ENCODE measurements around the gene ERVV-1.
"Not testable (repeated sequence)": the region's sequence is repeated elsewhere in the genome, so short reads cannot be mapped to it uniquely, and the experiment has no call there.

Gene ERVV-1

GRCh38 chr19:53013621-53014020, at the start of gene ERVV-1:
Gene ERVV-1 (plus strand): TSS chr19:53013921. CDS start chr19:53014091, 170 bp downstream.
- Mint-ChIP-seq H3K27ac (no peak within 1 kb of the TSS), H3K9me3 (peaks cover 4% of the 10 kb centered on the region)
- no peak for DNase-seq (ENCODE audit: low spot score in 2 of 2)

GRCh38 chr19:52967772-52968171, 45.9 kb upstream of the ERVV-1 start:
- Mint-ChIP-seq H3K9me3 (peaks cover 6% of the 10 kb centered on the region), H3K36me3 (peaks cover 12% of the 10 kb centered on the region), H3K27ac (no peak overlapping the region), H3K27me3 (peaks cover 4% of the 10 kb centered on the region), H3K4me3 (no peak overlapping the region), H3K4me1 (peaks cover 5% of the 10 kb centered on the region)
- ATAC-seq (ENCODE audit: low read depth) = no peak
- no peak for DNase-seq (ENCODE audit: low spot score in 2 of 2)

More at GRCh38 chr19:53013621-53014020, at the start of gene ERVV-1:
- ATAC-seq (ENCODE audit: low read depth) = no peak
- Mint-ChIP-seq H3K4me3 (no peak within 1 kb of the TSS), H3K4me1 (no peaks in the 10 kb centered on the region), H3K36me3 (peaks cover 2% of the 10 kb centered on the region), H3K27me3 (peaks cover 2% of the 10 kb centered on the region)

GRCh38 chr19:52981329-52981728, 32.4 kb upstream of the ERVV-1 start:
- Mint-ChIP-seq H3K4me3 (no peak overlapping the region), H3K27me3 (peaks cover 3% of the 10 kb centered on the region), H3K36me3 (peaks cover 3% of the 10 kb centered on the region), H3K4me1 (no peaks in the 10 kb centered on the region), H3K27ac (no peak overlapping the region), H3K9me3 (peaks cover 7% of the 10 kb centered on the region)
- ATAC-seq (ENCODE audit: low read depth) (no peak), DNase-seq (ENCODE audit: low spot score in 2 of 2) (no peak)

- ATAC-seq (ENCODE audit: low read depth); H3K27me3 Mint-ChIP-seq: not testable (repeated sequence)
Measured at GRCh38 chr19:52983167-52983566, 30.6 kb upstream of the ERVV-1 start.

GRCh38 chr19:52987221-52987620, 26.5 kb upstream of the ERVV-1 start:
- no peak overlapping the region for H3K4me3 Mint-ChIP-seq
- no peak for DNase-seq (ENCODE audit: low spot score in 2 of 2)
- H3K9me3 Mint-ChIP-seq = peaks cover 22% of the 10 kb centered on the region
- no peak overlapping the region for H3K27ac Mint-ChIP-seq
- ATAC-seq (ENCODE audit: low read depth) = no peak
- peaks cover 4% of the 10 kb centered on the region for H3K27me3 Mint-ChIP-seq
- H3K36me3 Mint-ChIP-seq = peaks cover 15% of the 10 kb centered on the region
- peaks cover under 1% of the 10 kb centered on the region for H3K4me1 Mint-ChIP-seq

More at GRCh38 chr19:52983167-52983566, 30.6 kb upstream of the ERVV-1 start:
- H3K9me3 Mint-ChIP-seq = peaks cover 19% of the 10 kb centered on the region
- not testable (repeated sequence) for H3K4me3 Mint-ChIP-seq; H3K27ac Mint-ChIP-seq; H3K4me1 Mint-ChIP-seq; DNase-seq (ENCODE audit: low spot score in 2 of 2); H3K36me3 Mint-ChIP-seq

- H3K36me3 Mint-ChIP-seq = peaks cover 19% of the 10 kb centered on the region
- peaks cover 26% of the 10 kb centered on the region for H3K9me3 Mint-ChIP-seq
- ATAC-seq (ENCODE audit: low read depth) = no peak
- no peak overlapping the region for H3K27ac Mint-ChIP-seq
- H3K27me3 Mint-ChIP-seq = peaks cover 8% of the 10 kb centered on the region
- no peak overlapping the region for H3K4me3 Mint-ChIP-seq
- peaks cover 5% of the 10 kb centered on the region for H3K4me1 Mint-ChIP-seq
- DNase-seq (ENCODE audit: low spot score in 2 of 2) = no peak
Measured at GRCh38 chr19:52988506-52988905, 25.2 kb upstream of the ERVV-1 start.

GRCh38 chr19:52990759-52991418, 22.8 kb upstream of the ERVV-1 start:
- H3K27me3 Mint-ChIP-seq = peaks cover 8% of the 10 kb centered on the region
- peaks cover 15% of the 10 kb centered on the region for H3K36me3 Mint-ChIP-seq
- H3K4me3 Mint-ChIP-seq = no peak overlapping the region
- DNase-seq (ENCODE audit: low spot score in 2 of 2) = no peak
- H3K9me3 Mint-ChIP-seq = peaks cover 24% of the 10 kb centered on the region
- no peak overlapping the region for H3K27ac Mint-ChIP-seq
- no peak for ATAC-seq (ENCODE audit: low read depth)
- H3K4me1 Mint-ChIP-seq = peaks cover 5% of the 10 kb centered on the region

GRCh38 chr19:52991484-52991883, 22.2 kb upstream of the ERVV-1 start:
- H3K4me3 Mint-ChIP-seq = no peak overlapping the region
- no peak overlapping the region for H3K27ac Mint-ChIP-seq
- peaks cover 15% of the 10 kb centered on the region for H3K36me3 Mint-ChIP-seq
- ATAC-seq (ENCODE audit: low read depth) (no peak), DNase-seq (ENCODE audit: low spot score in 2 of 2) (no peak)
- H3K27me3 Mint-ChIP-seq = peaks cover 8% of the 10 kb centered on the region
- H3K9me3 Mint-ChIP-seq = peaks cover 20% of the 10 kb centered on the region
- H3K4me1 Mint-ChIP-seq = peaks cover 5% of the 10 kb centered on the region

- Mint-ChIP-seq H3K4me1 (peaks cover 5% of the 10 kb centered on the region), H3K4me3 (peak overlapping the region; percentile 54), H3K27ac (no peak overlapping the region), H3K27me3 (peaks cover 8% of the 10 kb centered on the region), H3K9me3 (peaks cover 12% of the 10 kb centered on the region), H3K36me3 (peaks cover 9% of the 10 kb centered on the region)
- ATAC-seq (ENCODE audit: low read depth) (no peak), DNase-seq (ENCODE audit: low spot score in 2 of 2) (peak in 1 of 2 donors; percentile 13)
Measured at GRCh38 chr19:52992109-52993004, 21.4 kb upstream of the ERVV-1 start.

GRCh38 chr19:52993342-52994178, 20.2 kb upstream of the ERVV-1 start:
- Mint-ChIP-seq H3K4me3 (peak overlapping the region; percentile 68), H3K36me3 (peaks cover 9% of the 10 kb centered on the region), H3K27ac (no peak overlapping the region), H3K27me3 (peaks cover 11% of the 10 kb centered on the region), H3K4me1 (peaks cover 5% of the 10 kb centered on the region), H3K9me3 (peaks cover 9% of the 10 kb centered on the region)
- DNase-seq (ENCODE audit: low spot score in 2 of 2) (peak; percentile 59 to 60), ATAC-seq (ENCODE audit: low read depth) (peak; percentile 88)

GRCh38 chr19:52995711-52996110, 18.0 kb upstream of the ERVV-1 start:
- no peak overlapping the region for H3K4me3 Mint-ChIP-seq

GRCh38 chr19:52997975-52998374, 15.7 kb upstream of the ERVV-1 start:
- no peak for ATAC-seq (ENCODE audit: low read depth)
- H3K27ac Mint-ChIP-seq = no peak overlapping the region
- DNase-seq (ENCODE audit: low spot score in 2 of 2) = no peak
- peaks cover 3% of the 10 kb centered on the region for H3K27me3 Mint-ChIP-seq
- peaks cover 4% of the 10 kb centered on the region for H3K9me3 Mint-ChIP-seq
- no peaks in the 10 kb centered on the region for H3K4me1 Mint-ChIP-seq
- H3K36me3 Mint-ChIP-seq = no peaks in the 10 kb centered on the region
- H3K4me3 Mint-ChIP-seq = no peak overlapping the region

More at GRCh38 chr19:52995711-52996110, 18.0 kb upstream of the ERVV-1 start:
- no peak overlapping the region for H3K27ac Mint-ChIP-seq
- H3K4me1 Mint-ChIP-seq = peaks cover 5% of the 10 kb centered on the region
- no peak for DNase-seq (ENCODE audit: low spot score in 2 of 2)
- peaks cover 8% of the 10 kb centered on the region for H3K36me3 Mint-ChIP-seq
- peaks cover 11% of the 10 kb centered on the region for H3K9me3 Mint-ChIP-seq
- H3K27me3 Mint-ChIP-seq = peaks cover 11% of the 10 kb centered on the region
- no peak for ATAC-seq (ENCODE audit: low read depth)

GRCh38 chr19:53002479-53002878, 11.2 kb upstream of the ERVV-1 start:
- Mint-ChIP-seq H3K4me1 (peaks cover 1% of the 10 kb centered on the region), H3K36me3 (no peaks in the 10 kb centered on the region), H3K9me3 (peaks cover 2% of the 10 kb centered on the region), H3K27ac (no peak overlapping the region), H3K27me3 (peaks cover 3% of the 10 kb centered on the region), H3K4me3 (no peak overlapping the region)
- no peak for DNase-seq (ENCODE audit: low spot score in 2 of 2)
- no peak for ATAC-seq (ENCODE audit: low read depth)

Measured in memory B cell (primary cell).